ENCODE results near the gene FOXQ1. TPM values are rescaled to one million over a fixed set of nuclear protein-coding genes. Genes with fewer than 3 reads are reported as not detected.

Gene FOXQ1
- total RNA-seq, 4 donors from 2014 or later: 0.42 TPM; not detected in 3

DNA sequence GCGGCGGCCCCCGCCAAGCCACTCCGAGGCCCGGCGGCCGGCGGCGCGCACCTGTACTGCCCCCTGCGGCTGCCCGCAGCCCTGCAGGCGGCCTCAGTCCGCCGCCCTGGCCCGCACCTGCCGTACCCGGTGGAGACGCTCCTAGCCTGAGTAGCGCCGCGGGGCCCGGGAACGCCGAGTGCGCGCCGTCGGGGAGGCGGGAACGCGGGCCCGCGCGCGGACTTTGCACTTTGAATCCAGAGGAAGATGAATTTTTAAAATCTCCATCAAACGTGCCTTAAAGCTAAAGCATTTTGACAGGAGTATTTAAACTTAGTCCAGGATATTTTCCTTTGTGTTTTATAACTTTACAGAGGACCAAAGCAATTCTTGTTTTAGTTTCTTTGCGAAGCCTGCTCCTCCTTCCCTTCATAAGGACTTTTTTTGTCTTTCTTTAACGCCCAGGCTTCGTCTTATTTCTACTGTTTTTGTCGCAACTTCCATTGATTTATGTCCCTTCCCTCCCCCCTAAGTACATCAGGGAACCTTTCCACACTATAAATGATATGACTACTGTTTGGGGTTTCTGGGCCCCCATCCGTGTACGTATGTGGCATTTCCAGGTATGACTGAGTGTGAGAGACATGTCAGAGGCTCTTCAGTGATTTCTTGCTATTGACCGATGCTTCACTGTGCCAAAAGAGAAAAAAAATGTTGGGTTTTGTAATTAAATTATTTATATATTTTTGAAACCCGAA, 2.0 kb downstream of the FOXQ1 start:
- in situ Hi-C loops (cut with MboI; ENCODE audit: low sequenced_read_pairs in 4 of 4): no loop called here
- H3K4me3 ChIP-seq: no peak overlapping the region
- no peaks in the 10 kb centered on the region for H3K36me3 ChIP-seq
- H3K4me1 ChIP-seq: peaks cover 5 to 18% of the 10 kb centered on the region in 2 donors
- ATAC-seq: peak in 1 of 2 donors; percentile 30
- intact Hi-C loops (cut with DNase I; ENCODE audit: low total_unique reads): loop anchor here (5.0 kb wide), 1 partner anchor 68 kb away; no protein-coding TSS in a partner anchor
- no peak overlapping the region for H3K27ac ChIP-seq
- TF ChIP-seq, protein P1, sequence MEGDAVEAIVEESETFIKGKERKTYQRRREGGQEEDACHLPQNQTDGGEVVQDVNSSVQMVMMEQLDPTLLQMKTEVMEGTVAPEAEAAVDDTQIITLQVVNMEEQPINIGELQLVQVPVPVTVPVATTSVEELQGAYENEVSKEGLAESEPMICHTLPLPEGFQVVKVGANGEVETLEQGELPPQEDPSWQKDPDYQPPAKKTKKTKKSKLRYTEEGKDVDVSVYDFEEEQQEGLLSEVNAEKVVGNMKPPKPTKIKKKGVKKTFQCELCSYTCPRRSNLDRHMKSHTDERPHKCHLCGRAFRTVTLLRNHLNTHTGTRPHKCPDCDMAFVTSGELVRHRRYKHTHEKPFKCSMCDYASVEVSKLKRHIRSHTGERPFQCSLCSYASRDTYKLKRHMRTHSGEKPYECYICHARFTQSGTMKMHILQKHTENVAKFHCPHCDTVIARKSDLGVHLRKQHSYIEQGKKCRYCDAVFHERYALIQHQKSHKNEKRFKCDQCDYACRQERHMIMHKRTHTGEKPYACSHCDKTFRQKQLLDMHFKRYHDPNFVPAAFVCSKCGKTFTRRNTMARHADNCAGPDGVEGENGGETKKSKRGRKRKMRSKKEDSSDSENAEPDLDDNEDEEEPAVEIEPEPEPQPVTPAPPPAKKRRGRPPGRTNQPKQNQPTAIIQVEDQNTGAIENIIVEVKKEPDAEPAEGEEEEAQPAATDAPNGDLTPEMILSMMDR (IDR thresholded peaks at IDR 0.05 in 4 of 5, conservative IDR thresholded peaks at IDR 0.05 in 1 of 5): peak in 2 of 5 experiments; percentile 38 to 42
- no peak for TF ChIP-seq POLR2A (IDR thresholded peaks at IDR 0.05)
- peaks cover 47 to 70% (median 68%) of the 10 kb centered on the region in 3 donors for H3K27me3 ChIP-seq
- no peak for DNase-seq
- no peaks in the 10 kb centered on the region for H3K9me3 ChIP-seq

DNA sequence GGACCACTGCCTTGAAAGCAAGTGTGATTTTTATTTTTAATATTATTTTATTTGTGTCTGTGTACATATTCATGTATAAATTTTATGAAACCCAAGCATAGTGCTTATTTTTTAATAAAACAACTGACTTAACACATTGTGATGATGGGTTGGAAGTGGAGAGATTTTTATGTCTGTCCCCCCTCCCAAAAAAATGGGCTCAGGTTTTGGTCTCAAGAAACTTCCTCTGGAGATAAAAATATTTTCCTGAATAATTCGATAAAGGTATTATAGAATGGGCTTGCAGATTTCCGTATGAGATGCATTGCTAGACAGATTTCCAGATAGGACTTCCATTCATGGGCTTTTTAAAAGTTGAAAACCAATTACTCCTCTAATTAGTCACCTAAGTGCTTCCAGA, 2.7 kb downstream of the FOXQ1 start:
- H3K27me3 ChIP-seq: peaks cover 47 to 65% (median 63%) of the 10 kb centered on the region in 3 donors
- TF ChIP-seq, protein P1 (IDR thresholded peaks at IDR 0.05 in 4 of 5, conservative IDR thresholded peaks at IDR 0.05 in 1 of 5): no peak
- TF ChIP-seq POLR2A (IDR thresholded peaks at IDR 0.05): no peak
- in situ Hi-C loops (cut with MboI; ENCODE audit: low sequenced_read_pairs in 4 of 4) (no loop called here), intact Hi-C loops (cut with DNase I; ENCODE audit: low total_unique reads) (loop anchor here (5.0 kb wide), 1 partner anchor 68 kb away; no protein-coding TSS in a partner anchor)
- peaks cover 5 to 18% of the 10 kb centered on the region in 2 donors for H3K4me1 ChIP-seq
- ATAC-seq: no peak
- no peak overlapping the region for H3K4me3 ChIP-seq
- H3K27ac ChIP-seq: no peak overlapping the region
- H3K9me3 ChIP-seq: no peaks in the 10 kb centered on the region
- no peaks in the 10 kb centered on the region for H3K36me3 ChIP-seq
- no peak for DNase-seq

DNA sequence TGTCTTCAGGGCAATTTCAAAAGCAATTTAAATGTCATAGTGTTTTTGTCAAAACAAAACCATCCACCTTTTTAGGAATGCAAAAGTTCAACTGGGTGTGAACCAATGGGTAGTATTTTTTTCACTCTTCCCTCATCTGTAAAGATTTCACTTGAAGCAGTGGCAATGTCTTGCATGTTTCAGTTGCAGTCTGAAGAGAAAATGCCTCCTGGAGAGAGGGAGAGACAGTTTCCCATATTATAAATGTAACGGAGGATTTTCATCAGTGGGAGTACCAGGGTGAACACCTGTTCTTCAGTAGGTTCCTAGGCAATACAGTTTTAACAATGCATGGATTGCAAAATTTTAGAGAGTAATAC, 3.3 kb downstream of the FOXQ1 start:
- Histone ChIP-seq H3K27me3 (peaks cover 47 to 61% (median 59%) of the 10 kb centered on the region in 3 donors), H3K4me3 (no peak overlapping the region), H3K27ac (no peak overlapping the region), H3K9me3 (no peaks in the 10 kb centered on the region), H3K36me3 (no peaks in the 10 kb centered on the region), H3K4me1 (peaks cover 5 to 18% of the 10 kb centered on the region in 2 donors)
- intact Hi-C loops (cut with DNase I; ENCODE audit: low total_unique reads) (no loop called here), in situ Hi-C loops (cut with MboI; ENCODE audit: low sequenced_read_pairs in 4 of 4) (no loop called here)
- ATAC-seq: no peak
- no peak for DNase-seq
- no peak for TF ChIP-seq POLR2A (IDR thresholded peaks at IDR 0.05)
- TF ChIP-seq, protein P1 (IDR thresholded peaks at IDR 0.05 in 4 of 5, conservative IDR thresholded peaks at IDR 0.05 in 1 of 5): no peak

DNA sequence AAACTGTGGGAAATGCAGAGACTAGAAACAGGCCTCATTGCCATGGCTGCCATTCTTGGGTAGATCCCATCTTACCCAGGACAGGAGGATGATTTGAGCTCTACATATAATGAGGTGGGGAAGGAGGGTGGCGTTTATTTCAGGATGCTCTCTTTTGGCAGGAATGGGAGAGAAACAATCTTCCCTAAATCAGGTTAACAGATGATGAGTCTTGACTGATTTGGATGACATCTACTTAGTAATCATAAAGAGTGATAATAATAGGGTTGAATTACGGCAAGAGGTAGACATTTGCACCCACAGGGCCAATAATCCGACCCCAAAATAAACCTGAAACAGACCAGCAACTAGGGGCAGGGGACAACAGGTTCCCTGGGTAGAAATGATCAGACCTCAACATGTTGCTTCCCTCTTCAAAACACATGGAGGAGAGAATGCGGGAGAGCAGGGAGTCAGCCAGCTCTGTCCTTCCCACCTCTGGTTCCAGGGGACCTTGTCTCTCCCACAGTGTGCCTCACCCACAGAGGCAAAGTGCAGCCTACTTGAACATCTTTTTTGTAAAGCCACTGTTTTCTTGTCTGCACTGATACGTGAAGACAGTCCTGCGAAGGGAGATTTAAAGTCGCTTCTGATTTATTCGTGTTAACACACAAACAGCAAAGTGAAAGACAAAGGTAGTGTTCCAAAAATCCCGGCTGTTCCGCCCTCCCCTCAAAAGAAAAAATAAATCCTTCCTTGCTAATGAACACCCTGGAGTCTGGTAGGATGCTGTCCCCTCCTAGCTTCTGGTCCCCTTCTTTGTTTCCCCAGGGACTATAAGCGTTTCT, 3.9 kb downstream of the FOXQ1 start:
- no peak overlapping the region for H3K27ac ChIP-seq
- H3K36me3 ChIP-seq: no peaks in the 10 kb centered on the region
- H3K4me1 ChIP-seq: peaks cover 5 to 18% of the 10 kb centered on the region in 2 donors
- DNase-seq (no peak), ATAC-seq (no peak)
- H3K4me3 ChIP-seq: peak overlapping the region; percentile 29 to 75 (median 50)
- TF ChIP-seq POLR2A (IDR thresholded peaks at IDR 0.05): no peak
- TF ChIP-seq, protein P1 (IDR thresholded peaks at IDR 0.05 in 4 of 5, conservative IDR thresholded peaks at IDR 0.05 in 1 of 5): no peak
- intact Hi-C loops (cut with DNase I; ENCODE audit: low total_unique reads) (no loop called here), in situ Hi-C loops (cut with MboI; ENCODE audit: low sequenced_read_pairs in 4 of 4) (no loop called here)
- H3K27me3 ChIP-seq: peaks cover 42 to 56% (median 55%) of the 10 kb centered on the region in 3 donors
- no peaks in the 10 kb centered on the region for H3K9me3 ChIP-seq

Data from gastrocnemius medialis (tissue), 4 donors.